CD4-positive, alpha-beta T cell treated with Interleukin-17A for 1 hour (primary cell): ENCODE measurements around the gene TGFBR3.
"Not testable (repeated sequence)": the region's sequence is repeated elsewhere in the genome, so short reads cannot be mapped to it uniquely, and the experiment has no call there.

Experiments used
- DNase-seq: peaks from one replicate; pipeline ENCODE4 v3.0.0-alpha.2; 2020

TGFBR3 gene

GRCh38 chr1:91676030-91676429 is 209.9 kb downstream of the TGFBR3 start:
- no peak for DNase-seq

GRCh38 chr1:91674107-91674506 is 211.8 kb downstream of the TGFBR3 start:
- DNase-seq = no peak

DNA sequence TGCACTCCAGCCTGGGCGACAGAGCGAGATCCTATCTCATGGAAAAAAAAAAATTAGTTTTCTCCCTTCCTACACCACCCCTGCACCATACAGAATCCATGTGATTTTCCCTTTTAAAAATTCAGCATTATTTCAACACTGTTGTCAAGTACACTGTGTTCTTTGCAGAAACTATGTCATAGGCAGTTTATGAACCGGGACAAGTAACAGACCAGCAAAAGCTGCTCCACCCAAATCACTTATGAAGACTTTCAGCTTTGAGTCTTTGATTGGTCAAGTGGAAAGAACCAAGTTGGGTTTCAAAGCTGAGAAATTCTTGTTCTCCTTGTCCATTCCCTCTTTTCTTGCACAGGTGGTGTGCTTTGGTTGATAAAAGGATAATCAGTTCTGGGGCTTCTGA is 212.3 kb downstream of the TGFBR3 start:
- no peak for DNase-seq

DNA sequence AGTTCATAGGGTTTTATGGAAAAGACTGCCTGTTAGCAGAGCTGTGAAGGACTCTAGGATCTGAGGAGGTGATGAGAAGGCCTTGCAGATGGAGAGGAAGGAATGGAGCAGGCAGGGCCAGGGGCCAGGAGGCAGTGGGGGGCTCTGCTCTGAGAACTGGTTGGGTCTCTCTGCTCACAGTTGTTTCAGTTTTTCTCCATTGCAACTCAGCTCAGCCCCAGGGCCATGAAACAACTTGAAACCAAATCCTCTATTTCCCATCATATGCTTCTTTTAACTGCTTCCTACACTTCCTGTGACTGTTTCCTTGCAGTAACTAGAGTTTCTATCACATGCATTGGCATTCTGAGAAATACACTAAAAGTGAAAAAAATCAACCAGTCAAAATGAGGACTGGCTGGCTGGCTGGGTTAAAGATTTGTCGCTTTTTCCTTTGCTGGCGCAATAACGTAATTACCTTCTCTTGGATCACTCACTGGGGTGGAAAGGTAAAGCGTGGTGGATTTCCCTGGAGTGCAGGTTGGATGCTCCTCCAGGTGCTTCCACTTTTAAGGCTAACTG is 213.3 kb downstream of the TGFBR3 start:
- no peak for DNase-seq

DNA sequence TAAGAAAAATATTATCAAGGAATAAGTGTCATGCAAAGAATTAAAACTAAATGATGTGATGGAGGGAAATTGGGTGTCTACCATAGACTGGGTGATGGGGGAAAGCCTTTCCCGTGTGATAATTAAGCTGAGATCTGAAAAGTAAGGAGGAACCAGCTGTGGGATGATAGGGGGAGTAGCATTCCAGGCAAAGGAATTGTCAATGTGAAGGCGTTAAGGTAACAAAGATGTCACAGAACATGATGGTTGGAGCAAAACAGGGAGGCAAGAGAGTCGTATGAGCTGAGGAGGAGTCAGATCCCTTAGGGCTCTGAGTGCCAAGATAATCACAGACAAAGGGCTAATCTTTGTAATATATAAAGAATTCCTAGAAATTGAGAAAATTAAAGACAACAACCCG is 215.2 kb downstream of the TGFBR3 start:
- DNase-seq = no peak

DNA sequence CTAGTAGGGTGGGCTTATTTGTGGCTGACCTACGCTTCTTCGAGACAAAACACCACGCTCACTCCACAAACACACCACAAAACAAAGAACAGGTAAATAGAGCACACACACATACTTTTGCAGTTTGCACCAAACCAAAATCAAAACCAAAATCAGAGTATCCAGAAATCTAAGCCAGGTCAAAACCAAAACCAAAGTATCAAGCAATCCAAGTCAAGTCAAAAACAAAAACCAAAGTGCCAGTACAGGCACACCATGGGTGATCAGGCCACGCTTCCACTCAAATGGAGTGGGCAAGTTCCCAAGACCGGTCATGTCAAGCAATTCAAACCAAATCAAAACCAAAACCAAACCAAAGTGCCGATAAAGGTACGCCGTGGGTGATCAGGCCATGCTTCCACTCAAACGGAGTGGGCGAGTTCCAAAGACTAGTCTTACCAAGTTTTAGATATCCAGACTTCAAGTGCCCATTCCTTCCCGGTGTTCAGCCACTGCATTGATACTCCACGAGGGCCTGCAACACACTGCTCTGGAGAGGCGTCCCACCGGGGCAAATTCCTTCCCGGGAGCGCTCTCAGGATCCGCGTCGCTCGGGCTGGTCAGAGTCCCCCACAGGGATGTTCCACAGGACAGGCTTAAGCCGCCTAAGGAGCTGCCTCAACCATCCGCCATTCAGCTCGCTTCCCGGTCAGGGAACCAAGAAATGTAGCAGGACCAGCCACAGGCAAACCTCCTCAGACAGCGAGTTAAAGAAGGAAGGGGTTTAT is 216.2 kb downstream of the TGFBR3 start:
- DNase-seq = no peak

DNA sequence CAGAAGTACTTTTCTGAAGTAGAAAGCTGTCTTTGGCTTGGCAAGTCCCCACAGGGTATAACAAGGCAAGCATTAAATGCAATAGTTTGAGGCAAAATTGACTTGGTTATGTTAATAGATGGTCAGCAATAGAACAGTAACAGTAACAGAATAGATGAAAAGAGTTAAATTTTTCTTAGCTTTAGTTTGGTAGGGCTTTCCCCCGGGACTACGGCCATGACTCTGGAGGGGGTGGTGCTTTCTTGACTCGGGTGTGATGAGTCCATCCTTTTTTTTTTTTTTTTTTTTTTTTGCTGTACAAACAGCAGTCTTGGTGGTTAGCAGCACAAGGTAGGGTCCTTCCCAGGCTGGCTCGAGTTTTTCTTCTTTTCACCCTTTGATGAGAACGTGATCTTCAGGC is 219.3 kb downstream of the TGFBR3 start:
- DNase-seq = not testable (repeated sequence)

DNA sequence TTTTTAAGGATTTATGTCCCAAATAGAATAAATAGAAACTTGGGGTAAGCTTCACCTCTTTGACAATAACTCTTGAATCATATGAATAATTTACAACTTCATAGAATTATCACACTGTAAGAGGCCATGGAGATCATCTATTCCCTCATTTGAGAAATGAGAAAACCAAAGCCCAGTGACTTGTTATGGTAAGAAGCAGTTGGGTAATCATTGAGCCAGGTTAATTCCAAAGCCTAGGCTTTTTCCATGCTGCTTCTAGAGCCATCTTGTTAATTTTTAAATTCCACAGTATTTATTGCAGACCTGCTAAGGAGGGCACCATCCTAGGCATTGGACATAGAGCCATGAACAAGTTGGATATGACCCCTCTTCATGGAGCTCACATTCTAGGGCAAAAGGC is 224.8 kb downstream of the TGFBR3 start:
- DNase-seq = no peak

DNA sequence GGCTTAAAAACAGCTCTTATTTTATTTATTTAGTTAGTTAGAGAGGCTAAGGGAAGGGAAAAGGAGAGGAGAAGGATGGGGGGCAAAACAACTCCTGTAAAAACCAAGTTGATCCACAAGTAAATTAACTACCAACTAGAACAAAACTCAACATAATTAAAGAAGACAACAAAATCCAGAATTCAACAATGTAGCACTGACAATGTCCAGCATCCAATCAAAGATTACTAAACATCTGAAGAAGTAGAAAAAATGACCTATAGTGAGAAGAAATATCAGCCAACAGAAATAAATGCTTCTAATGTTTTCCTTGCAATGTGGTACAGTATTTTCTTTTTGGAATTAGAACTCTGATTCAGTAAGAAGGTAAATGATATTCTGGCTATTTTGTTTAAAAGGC is 225.2 kb downstream of the TGFBR3 start:
- no peak for DNase-seq

DNA sequence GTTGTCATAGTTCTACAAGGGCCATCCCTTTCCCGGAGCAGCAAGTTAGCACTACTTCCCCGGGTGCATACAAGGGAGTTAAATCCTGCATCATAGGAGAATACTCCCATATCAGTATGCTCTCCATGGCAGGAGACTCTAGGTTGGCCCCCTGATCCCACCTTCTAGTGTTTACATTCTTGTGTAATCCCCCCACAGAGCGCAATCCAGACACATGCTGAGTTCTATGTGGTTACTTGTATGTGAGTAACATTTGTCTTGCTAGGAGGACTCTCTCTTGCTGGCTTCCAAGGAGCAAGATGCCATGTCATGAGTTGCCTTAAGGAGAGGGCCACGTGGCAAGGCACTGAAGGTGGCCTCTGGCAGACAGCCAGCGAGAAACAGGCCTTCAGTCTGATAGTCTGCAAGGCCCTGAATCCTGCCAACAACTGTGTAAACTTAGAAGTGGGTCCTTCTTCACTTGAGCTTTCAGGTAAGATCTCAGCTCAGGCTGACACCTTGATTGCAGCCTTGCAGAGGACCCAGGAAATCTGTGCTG is 230.0 kb downstream of the TGFBR3 start:
- DNase-seq = no peak

- DNase-seq = no peak
These were observed 232.8 kb downstream of the TGFBR3 start for GRCh38 chr1:91653183-91653582.

DNA sequence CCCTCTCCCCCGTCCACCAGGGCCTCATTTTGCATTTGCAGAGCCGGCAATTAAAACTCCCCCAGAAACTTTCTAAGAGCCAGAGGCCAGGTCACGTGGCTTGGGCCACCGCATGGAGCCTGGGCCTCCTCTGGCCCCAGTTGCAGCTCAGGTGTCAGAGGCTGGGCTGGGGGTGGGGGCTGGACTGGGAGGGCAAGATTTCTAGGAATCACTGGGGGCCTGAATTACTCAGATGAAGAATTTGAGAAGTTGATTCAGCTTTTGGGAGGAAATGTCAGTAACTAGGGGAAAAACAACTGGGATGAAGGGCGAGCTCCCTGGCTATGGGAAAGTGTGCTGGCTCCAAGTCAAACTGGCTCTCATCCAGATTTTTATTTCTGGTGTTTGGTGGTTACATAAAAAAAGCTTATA is 234.3 kb downstream of the TGFBR3 start:
- DNase-seq = no peak

DNA sequence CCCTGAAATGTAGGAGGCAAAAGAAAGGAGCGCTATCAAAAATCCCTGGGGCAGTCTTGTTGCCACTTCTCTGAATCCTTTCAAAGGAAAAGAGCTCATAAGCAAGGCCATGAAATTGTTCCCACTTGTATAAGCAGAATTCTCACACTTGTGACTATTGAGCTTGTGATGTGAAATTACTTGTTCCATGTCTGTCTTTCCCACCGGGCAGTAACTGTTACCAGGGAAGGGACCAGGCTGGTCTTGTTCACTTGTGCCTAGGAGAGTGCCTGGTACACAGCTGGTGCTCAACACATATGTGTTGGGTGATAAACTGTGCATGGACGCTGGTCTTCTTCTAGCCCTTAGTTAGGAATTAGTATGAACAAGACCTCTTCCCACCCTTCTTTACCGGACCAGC is 234.7 kb downstream of the TGFBR3 start:
- DNase-seq = no peak

DNA sequence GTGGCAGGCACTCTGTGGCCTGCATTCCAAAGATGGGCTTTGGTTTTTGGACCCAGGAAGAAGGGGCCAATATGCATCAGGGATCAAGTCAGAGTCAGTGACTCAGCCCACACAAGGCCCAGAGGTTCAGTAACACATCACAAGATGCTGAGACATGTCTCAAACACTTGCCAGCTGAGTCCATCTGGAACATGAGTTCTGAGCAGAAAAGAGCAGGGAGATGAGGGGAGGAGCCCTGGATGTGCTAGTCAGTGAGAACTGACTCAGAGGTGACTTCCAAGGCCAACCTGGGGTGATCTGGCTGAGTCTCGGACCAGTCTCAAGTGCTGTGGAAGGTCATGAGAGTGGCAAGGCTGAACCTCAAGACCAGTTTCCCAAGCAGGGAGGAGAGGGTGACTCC is 235.2 kb downstream of the TGFBR3 start:
- no peak for DNase-seq

DNA sequence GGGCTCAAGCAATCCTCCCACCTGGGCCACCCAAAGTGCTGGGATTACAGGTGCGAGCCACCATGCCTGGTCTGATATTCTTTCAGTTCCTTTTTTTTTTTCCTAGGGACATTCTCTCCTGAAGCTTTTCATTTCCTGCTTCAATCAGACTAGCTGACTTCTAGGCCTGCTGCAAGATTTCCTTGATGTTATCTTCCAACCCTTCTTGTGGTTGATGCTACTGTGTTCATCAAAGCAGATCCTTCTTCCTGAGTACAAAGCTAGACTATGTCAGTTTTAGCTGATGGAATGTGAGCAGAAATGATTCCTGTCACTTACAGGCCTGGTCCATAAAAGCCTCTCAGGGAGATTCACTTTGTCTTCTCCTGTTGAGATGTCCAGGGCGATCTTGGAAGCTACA is 238.9 kb downstream of the TGFBR3 start:
- DNase-seq = peak; percentile 17

GRCh38 chr1:91645031-91645430 is 240.9 kb downstream of the TGFBR3 start:
- no peak for DNase-seq

DNA sequence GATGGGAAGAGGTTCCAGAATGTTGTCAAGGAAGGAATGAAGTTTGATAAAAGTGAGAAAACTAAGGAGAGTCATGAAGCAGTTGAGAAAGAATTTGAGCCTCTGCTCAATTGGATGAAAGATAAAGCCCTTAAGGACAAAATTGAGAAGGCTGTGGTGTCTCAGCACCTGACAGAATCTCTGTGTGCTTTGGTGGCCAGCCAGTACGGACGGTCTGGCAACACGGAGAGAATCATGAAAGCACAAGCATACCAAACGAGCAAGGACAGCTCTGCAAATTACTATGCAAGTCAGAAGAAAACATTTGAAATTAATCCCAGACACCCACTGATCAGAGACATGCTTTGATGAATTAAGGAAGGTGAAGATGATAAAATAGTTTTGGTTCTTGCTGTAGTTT is 242.5 kb downstream of the TGFBR3 start:
- no peak for DNase-seq

- DNase-seq = no peak
These were observed 244.9 kb downstream of the TGFBR3 start for GRCh38 chr1:91640877-91641526.

GRCh38 chr1:91637539-91637994 is 248.4 kb downstream of the TGFBR3 start:
- DNase-seq = no peak

GRCh38 chr1:91635763-91636162 is 250.2 kb downstream of the TGFBR3 start:
- DNase-seq = no peak

GRCh38 chr1:91633438-91633837 is 252.5 kb downstream of the TGFBR3 start:
- DNase-seq = no peak

- no peak for DNase-seq
These were observed 254.1 kb downstream of the TGFBR3 start for GRCh38 chr1:91631718-91632330.

- no peak for DNase-seq
These were observed 255.1 kb downstream of the TGFBR3 start for GRCh38 chr1:91630803-91631202.
